ENCODE data around the gene LPP.

LPP gene

GRCh38 chr3:188472336-188472735 is 318.4 kb downstream of the LPP start:
- no peak for DNase-seq (ENCODE audit: low read depth)

GRCh38 chr3:188473045-188473444 is 319.1 kb downstream of the LPP start:
- DNase-seq (ENCODE audit: low read depth), result no peak

GRCh38 chr3:188473591-188474288 is 319.8 kb downstream of the LPP start:
- no peak for DNase-seq (ENCODE audit: low read depth)

GRCh38 chr3:188476935-188477334 is 323.0 kb downstream of the LPP start:
- DNase-seq (ENCODE audit: low read depth), result no peak

GRCh38 chr3:188480011-188480410 is 326.1 kb downstream of the LPP start:
- no peak for DNase-seq (ENCODE audit: low read depth)

GRCh38 chr3:188482929-188483328 is 329.0 kb downstream of the LPP start:
- DNase-seq (ENCODE audit: low read depth), result no peak

GRCh38 chr3:188486126-188486525 is 332.2 kb downstream of the LPP start:
- no peak for DNase-seq (ENCODE audit: low read depth)

- DNase-seq (ENCODE audit: low read depth), result no peak
These were observed 333.0 kb downstream of the LPP start for GRCh38 chr3:188486952-188487351.

GRCh38 chr3:188487652-188488051 is 333.7 kb downstream of the LPP start:
- DNase-seq (ENCODE audit: low read depth), result no peak

GRCh38 chr3:188488801-188489200 is 334.8 kb downstream of the LPP start:
- DNase-seq (ENCODE audit: low read depth), result no peak

- no peak for DNase-seq (ENCODE audit: low read depth)
These were observed 335.9 kb downstream of the LPP start for GRCh38 chr3:188489639-188490405.

- no peak for DNase-seq (ENCODE audit: low read depth)
These were observed 336.5 kb downstream of the LPP start for GRCh38 chr3:188490416-188490815.

- DNase-seq (ENCODE audit: low read depth), result peak; percentile 53
These were observed 337.3 kb downstream of the LPP start for GRCh38 chr3:188491276-188491687.

GRCh38 chr3:188496390-188496789 is 342.4 kb downstream of the LPP start:
- no peak for DNase-seq (ENCODE audit: low read depth)

- no peak for DNase-seq (ENCODE audit: low read depth)
These were observed 343.1 kb downstream of the LPP start for GRCh38 chr3:188497021-188497420.

- DNase-seq (ENCODE audit: low read depth), result no peak
These were observed 349.7 kb downstream of the LPP start for GRCh38 chr3:188503647-188504046.

GRCh38 chr3:188505151-188505550 is 351.2 kb downstream of the LPP start:
- DNase-seq (ENCODE audit: low read depth), result no peak

- no peak for DNase-seq (ENCODE audit: low read depth)
These were observed 352.0 kb downstream of the LPP start for GRCh38 chr3:188505911-188506310.

GRCh38 chr3:188506446-188506845 is 352.5 kb downstream of the LPP start:
- DNase-seq (ENCODE audit: low read depth), result no peak

- DNase-seq (ENCODE audit: low read depth), result no peak
These were observed 353.3 kb downstream of the LPP start for GRCh38 chr3:188507244-188507720.

- no peak for DNase-seq (ENCODE audit: low read depth)
These were observed 354.5 kb downstream of the LPP start for GRCh38 chr3:188508454-188508853.

- DNase-seq (ENCODE audit: low read depth), result no peak
These were observed 355.4 kb downstream of the LPP start for GRCh38 chr3:188509316-188509715.

GRCh38 chr3:188510366-188510765 is 356.4 kb downstream of the LPP start:
- no peak for DNase-seq (ENCODE audit: low read depth)
